ENCODE measurements around the gene WT1. TPM values are rescaled to one million over a fixed set of nuclear protein-coding genes. Genes with fewer than 3 reads are reported as not detected.

WT1 gene
- total and polyA plus RNA-seq, 2 of the 8 experiments (the other 6 are each of a cell fraction or from before 2014, with no cell fraction given) = 0.05 to 0.17 TPM

- TF ChIP-seq, protein P1, sequence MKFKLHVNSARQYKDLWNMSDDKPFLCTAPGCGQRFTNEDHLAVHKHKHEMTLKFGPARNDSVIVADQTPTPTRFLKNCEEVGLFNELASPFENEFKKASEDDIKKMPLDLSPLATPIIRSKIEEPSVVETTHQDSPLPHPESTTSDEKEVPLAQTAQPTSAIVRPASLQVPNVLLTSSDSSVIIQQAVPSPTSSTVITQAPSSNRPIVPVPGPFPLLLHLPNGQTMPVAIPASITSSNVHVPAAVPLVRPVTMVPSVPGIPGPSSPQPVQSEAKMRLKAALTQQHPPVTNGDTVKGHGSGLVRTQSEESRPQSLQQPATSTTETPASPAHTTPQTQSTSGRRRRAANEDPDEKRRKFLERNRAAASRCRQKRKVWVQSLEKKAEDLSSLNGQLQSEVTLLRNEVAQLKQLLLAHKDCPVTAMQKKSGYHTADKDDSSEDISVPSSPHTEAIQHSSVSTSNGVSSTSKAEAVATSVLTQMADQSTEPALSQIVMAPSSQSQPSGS (IDR thresholded peaks at IDR 0.05; ENCODE audit: low read length) = no peak
- no peak for TF ChIP-seq CBX8 (IDR thresholded peaks at IDR 0.05; ENCODE audit: borderline replicate concordance, low read depth, low read length)
Measured at GRCh38 chr11:32414925-32415324, 20.4 kb downstream of the WT1 start (continued).

All from H1 (cell line).